ENCODE data around the gene NEU2. TPM values are rescaled to one million over a fixed set of nuclear protein-coding genes. Genes with fewer than 3 reads are reported as not detected.

The NEU2 gene
- not detected for total RNA-seq

DNA sequence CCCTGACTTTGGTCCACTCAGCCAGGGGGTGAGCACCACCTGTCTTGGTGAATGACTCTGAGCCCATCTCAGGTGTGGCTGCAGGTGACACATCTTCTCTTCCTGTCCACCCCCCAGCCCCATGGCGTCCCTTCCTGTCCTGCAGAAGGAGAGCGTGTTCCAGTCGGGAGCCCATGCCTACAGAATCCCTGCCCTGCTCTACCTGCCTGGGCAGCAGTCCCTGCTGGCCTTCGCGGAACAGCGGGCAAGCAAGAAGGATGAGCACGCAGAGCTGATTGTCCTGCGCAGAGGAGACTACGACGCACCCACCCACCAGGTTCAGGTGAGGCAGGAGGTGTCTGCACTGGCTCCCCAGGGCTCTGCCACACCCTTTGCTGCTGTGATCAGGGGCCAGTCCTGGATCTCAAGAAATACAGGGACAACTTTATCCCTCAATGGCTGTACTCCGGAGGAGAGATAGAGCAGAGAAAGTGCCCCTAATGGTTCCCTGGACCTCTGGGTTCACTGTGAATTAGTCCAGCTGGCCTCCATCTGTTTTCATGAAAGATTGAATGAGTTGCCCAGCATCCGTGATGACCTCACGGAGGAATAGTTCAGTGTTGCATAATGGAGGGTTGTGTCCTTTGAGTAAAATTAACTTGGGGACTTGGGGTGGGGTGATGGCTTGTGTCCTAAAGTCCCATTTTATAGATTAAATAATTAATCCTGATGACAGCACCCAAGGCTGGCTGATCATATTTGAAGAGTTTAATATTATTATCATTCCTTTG, at the start of gene NEU2:
TSS of gene NEU2 (plus strand) at position 122 of the 770 bp plus-strand sequence. CDS start at position 122, 0 bp downstream.
- TF ChIP-seq POLR2A (IDR thresholded peaks at IDR 0.05): no peak
- TF ChIP-seq, protein P1, sequence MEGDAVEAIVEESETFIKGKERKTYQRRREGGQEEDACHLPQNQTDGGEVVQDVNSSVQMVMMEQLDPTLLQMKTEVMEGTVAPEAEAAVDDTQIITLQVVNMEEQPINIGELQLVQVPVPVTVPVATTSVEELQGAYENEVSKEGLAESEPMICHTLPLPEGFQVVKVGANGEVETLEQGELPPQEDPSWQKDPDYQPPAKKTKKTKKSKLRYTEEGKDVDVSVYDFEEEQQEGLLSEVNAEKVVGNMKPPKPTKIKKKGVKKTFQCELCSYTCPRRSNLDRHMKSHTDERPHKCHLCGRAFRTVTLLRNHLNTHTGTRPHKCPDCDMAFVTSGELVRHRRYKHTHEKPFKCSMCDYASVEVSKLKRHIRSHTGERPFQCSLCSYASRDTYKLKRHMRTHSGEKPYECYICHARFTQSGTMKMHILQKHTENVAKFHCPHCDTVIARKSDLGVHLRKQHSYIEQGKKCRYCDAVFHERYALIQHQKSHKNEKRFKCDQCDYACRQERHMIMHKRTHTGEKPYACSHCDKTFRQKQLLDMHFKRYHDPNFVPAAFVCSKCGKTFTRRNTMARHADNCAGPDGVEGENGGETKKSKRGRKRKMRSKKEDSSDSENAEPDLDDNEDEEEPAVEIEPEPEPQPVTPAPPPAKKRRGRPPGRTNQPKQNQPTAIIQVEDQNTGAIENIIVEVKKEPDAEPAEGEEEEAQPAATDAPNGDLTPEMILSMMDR (IDR thresholded peaks at IDR 0.05): no peak
- Histone ChIP-seq H3K9me3 (no peaks in the 10 kb centered on the region), H3K4me3 (no peak within 1 kb of the TSS), H3K36me3 (no peaks in the 10 kb centered on the region), H3K27me3 (no peaks in the 10 kb centered on the region), H3K27ac (no peak within 1 kb of the TSS), H3K4me1 (no peaks in the 10 kb centered on the region)
- intact Hi-C loops (cut with DNase I; ENCODE audit: low total_unique reads): no loop called here
- DNase-seq: no peak

DNA sequence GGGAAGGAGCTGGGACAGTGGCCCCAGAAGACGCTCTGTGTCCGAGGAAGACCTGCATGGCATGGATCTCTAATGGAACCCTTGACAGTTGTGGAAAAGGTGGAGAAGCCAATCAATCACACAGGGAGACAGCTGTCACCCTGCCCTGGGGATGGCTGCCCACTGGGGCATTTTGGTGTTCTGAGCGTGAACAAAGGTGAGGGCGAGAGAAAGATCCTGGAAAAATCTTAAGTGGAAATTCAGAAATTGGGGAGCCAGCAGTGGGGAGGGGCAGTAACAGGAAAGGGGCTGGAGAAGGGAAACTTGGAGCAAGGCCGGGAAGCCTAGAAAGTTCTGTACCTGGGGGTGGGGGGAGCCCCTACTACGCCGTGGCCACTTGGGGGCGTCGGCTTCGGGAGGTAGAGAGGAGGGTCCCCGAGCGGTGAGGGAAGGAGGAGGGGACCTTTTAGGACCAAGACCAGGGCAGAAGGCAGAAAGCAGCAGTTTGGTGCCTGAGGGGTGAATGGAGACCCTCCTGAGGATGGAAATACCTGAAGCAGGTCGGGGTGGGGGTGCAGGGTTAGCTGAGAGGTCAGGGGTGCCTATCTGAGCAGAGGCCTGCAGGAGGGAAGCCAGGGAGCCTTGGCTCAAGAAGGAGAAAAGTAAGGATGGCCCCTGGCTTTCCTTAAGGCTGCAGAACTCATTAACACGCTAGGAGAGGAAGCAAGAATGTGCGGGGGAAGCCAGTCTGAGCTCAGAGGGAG, 49.4 kb upstream of the NEU2 start:
- no peak overlapping the region for H3K27ac ChIP-seq
- peaks cover 0 to 2% of the 10 kb centered on the region in 2 donors for H3K4me1 ChIP-seq
- H3K27me3 ChIP-seq: no peaks in the 10 kb centered on the region
- intact Hi-C loops (cut with DNase I; ENCODE audit: low total_unique reads): no loop called here
- H3K9me3 ChIP-seq: no peaks in the 10 kb centered on the region
- TF ChIP-seq POLR2A (IDR thresholded peaks at IDR 0.05): no peak
- TF ChIP-seq, protein P1 (IDR thresholded peaks at IDR 0.05): no peak
- no peak overlapping the region for H3K4me3 ChIP-seq
- no peak for DNase-seq
- no peaks in the 10 kb centered on the region for H3K36me3 ChIP-seq

DNA sequence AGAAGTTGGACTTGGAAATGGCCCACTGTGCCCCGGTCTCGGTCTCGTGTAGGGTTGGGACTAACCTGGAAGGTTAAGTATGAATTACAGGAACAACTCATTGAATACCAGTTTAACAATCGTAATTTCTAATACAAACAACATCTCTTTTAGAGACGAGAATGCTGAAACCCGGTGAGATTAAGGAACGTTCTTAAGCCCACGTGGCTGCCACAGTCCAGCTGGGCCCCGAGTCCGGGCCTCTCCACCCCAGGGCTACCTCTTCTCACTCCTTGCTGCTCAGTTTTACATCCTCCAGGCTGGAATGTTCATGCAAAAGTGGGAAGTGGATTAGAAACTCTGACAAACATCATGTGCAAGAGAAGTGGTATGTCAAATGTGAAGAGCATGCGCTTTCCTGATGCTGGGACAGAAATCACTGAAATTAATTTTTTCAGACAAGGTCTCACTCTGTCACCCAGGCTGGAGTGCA, 48.8 kb upstream of the NEU2 start:
- intact Hi-C loops (cut with DNase I; ENCODE audit: low total_unique reads): no loop called here
- Histone ChIP-seq H3K4me3 (no peak overlapping the region), H3K27me3 (no peaks in the 10 kb centered on the region), H3K4me1 (peaks cover 0 to 7% of the 10 kb centered on the region in 2 donors), H3K27ac (no peak overlapping the region), H3K9me3 (no peaks in the 10 kb centered on the region), H3K36me3 (no peaks in the 10 kb centered on the region)
- no peak for DNase-seq
- TF ChIP-seq POLR2A (IDR thresholded peaks at IDR 0.05): no peak
- TF ChIP-seq, protein P1 (IDR thresholded peaks at IDR 0.05): no peak

DNA sequence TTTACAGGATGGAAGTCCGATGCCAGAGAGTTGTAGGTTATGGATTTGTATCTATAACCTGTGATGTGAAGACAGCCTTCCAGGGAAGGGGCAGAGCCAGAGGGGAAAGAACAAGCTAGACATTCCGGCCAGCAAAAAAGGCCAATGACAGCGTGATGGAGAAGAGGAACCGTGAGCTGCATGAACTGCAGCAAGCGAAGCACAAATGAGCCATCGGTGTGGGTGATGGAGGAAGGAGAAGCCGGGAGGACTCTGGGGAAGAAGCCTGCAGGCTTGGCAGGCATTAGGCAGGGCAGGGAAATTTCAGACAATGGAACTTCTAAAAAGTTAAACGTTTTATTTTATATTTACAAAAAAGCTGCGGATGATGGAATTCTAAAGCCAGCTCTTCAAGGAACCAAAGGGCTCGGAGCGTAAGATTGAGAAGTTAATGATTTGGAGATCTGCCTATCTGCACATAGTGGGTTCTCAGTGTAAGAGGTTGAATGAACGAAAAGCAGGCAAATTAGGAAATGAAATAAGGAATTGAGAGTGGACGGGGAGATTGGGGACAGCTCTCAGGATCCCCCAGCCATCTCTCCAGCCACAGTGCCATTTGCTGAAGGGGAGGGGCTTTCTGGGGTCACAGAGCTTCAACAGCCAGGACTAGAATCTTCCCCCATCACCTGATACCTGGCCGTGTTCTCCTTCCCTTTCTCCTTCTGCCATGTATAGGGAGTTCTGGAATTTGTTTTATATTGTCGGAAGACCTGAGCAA, 47.8 kb upstream of the NEU2 start:
- H3K9me3 ChIP-seq: no peaks in the 10 kb centered on the region
- DNase-seq: no peak
- no peaks in the 10 kb centered on the region for H3K27me3 ChIP-seq
- H3K4me1 ChIP-seq: peaks cover 0 to 7% of the 10 kb centered on the region in 2 donors
- intact Hi-C loops (cut with DNase I; ENCODE audit: low total_unique reads): no loop called here
- H3K36me3 ChIP-seq: no peaks in the 10 kb centered on the region
- no peak for TF ChIP-seq POLR2A (IDR thresholded peaks at IDR 0.05)
- TF ChIP-seq, protein P1 (IDR thresholded peaks at IDR 0.05): no peak
- no peak overlapping the region for H3K4me3 ChIP-seq
- no peak overlapping the region for H3K27ac ChIP-seq

Data from uterus (tissue), 4 donors.